ENCODE measurements around the gene ADGB.

DNA sequence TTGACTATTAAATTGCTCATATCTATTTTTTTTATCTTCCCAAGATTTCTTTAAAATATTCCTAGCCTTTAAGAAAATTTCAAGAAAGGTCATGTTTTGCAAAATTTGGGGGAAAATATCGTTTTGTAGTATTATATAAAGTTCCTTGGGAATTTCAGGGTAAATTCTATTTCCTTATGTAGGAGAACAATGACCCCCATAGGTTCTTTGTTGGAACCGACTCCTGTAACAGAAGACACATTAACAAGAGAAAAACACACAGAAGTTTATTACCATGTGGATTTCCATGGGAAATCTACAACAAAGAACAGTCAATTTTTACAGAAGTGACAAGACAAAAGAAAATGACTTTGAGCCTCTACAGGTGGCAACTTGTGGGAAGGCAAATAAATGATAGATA is 68.1 kb downstream of the ADGB start:
- TF ChIP-seq, protein P1, sequence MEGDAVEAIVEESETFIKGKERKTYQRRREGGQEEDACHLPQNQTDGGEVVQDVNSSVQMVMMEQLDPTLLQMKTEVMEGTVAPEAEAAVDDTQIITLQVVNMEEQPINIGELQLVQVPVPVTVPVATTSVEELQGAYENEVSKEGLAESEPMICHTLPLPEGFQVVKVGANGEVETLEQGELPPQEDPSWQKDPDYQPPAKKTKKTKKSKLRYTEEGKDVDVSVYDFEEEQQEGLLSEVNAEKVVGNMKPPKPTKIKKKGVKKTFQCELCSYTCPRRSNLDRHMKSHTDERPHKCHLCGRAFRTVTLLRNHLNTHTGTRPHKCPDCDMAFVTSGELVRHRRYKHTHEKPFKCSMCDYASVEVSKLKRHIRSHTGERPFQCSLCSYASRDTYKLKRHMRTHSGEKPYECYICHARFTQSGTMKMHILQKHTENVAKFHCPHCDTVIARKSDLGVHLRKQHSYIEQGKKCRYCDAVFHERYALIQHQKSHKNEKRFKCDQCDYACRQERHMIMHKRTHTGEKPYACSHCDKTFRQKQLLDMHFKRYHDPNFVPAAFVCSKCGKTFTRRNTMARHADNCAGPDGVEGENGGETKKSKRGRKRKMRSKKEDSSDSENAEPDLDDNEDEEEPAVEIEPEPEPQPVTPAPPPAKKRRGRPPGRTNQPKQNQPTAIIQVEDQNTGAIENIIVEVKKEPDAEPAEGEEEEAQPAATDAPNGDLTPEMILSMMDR (IDR thresholded peaks at IDR 0.05), result no peak
- no peak for TF ChIP-seq POLR2A (IDR thresholded peaks at IDR 0.05)

All from right lobe of liver (tissue), 4 donors.